HG03439 (cell line): ENCODE data around the gene ATP6V0C.
A peak's percentile ranks its signal among the peaks of the same experiment; 100 is the strongest.

Experiments used
- ATAC-seq: cut with Tn5 transposase; IDR thresholded peaks from one replicate; pipeline ENCODE4 v1.9.1; 2021; ENCODE audit warnings: mild to moderate bottlenecking, moderate library complexity; ENCODE audit not compliant: unreplicated experiment

Gene ATP6V0C

DNA sequence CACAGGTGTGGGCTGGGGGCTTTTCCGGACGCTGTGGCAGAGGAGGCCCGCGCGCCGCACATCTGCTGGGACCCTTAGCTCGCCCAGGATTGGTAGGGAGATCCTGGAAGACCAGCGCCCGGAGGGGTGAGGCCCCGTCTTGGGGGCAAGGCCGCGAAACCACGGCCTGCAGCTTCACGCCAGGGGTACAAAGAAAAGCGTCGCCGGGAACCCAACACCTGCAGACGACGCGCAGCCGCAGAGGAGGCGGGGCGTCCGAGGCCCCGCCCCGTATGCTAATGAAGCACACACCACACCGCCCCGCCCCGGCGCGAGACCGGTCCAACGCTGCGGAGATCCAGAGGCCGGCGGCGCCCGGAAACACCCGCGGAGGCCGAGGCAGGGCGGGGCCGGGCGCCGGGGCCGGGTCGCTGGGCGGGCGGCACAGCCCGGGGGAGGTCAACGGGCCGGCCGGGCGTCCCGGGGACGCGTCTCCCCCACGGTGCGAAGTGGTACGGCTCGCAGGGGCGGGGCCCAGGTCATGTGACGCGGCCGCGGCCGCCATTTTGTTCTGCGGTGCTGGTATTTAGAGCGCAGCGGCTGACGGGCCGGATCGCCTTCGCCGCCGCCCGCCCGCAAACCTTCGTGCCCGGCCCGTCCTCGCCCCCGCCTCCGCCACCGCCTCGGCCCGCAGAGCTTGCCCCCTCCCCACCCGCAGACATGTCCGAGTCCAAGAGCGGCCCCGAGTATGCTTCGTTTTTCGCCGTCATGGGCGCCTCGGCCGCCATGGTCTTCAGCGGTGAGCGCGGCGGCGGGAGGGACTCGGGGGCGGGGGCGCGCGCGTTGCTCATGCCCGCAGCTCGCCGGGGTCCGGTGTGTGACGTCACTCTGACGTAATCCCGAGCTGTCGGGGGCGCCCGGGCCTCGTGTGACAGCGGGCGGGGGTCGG is at the start of gene ATP6V0C:
ATP6V0C (plus strand) TSS at position 548 of the 928 bp plus-strand sequence; CDS start at position 700, 152 bp downstream.
- peak; percentile 66 for ATAC-seq

DNA sequence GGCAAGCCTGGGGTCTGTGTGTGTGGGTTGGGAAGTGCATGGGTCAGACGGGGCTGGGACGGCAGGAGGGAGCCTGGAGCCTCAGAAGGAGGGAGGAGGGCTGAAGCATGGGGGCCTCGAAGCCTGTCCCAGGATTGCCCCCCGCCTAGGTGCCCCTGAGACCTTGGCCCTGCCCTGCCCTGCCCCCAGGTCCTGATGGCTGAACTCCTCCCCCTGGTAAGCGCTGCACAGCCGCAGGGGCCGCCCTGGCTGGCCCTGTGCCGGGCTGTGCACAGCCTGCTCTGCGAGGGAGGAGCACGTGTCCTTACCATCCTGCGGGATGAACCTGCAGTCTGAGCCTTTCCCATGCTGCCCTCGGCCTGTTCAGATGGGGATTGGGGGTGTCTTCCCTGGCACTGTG is 49.4 kb upstream of the ATP6V0C start:
- no peak for ATAC-seq

DNA sequence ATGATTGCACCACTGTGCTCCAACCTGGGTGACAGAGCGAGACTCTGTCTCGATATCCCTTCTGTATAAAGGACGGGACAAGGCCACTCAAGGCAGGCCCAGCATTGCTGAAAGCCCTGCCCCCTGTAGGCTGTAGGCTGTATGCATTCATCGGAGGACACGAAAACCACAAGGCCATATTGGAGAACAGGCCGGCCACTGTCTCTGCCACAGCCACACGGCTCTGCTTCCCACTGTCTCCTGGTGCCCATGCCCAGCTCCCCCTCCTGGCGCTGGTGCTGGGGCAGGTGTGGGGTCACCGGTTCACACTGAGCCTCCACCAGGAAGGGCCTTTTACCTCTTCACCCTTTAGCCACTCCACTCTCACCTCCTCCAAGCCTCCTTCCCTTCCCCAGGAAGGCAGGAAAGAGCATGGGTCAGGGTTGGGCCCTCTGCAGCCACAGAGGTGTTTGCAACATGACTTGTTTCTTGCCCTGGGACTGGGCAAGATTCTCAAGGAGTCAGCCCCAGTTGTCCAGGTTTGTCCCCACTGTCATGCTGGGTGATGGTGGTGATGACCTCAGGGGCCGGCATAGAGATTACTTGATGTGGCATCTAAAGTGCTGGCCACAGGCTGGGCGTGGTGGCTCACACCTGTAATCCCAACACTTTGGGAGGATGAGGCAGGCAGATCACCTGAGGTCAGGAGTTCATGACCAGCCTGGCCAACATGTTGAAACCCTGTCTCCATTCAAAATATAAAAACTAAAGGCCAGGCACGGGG is 47.9 kb upstream of the ATP6V0C start:
- ATAC-seq, result no peak

DNA sequence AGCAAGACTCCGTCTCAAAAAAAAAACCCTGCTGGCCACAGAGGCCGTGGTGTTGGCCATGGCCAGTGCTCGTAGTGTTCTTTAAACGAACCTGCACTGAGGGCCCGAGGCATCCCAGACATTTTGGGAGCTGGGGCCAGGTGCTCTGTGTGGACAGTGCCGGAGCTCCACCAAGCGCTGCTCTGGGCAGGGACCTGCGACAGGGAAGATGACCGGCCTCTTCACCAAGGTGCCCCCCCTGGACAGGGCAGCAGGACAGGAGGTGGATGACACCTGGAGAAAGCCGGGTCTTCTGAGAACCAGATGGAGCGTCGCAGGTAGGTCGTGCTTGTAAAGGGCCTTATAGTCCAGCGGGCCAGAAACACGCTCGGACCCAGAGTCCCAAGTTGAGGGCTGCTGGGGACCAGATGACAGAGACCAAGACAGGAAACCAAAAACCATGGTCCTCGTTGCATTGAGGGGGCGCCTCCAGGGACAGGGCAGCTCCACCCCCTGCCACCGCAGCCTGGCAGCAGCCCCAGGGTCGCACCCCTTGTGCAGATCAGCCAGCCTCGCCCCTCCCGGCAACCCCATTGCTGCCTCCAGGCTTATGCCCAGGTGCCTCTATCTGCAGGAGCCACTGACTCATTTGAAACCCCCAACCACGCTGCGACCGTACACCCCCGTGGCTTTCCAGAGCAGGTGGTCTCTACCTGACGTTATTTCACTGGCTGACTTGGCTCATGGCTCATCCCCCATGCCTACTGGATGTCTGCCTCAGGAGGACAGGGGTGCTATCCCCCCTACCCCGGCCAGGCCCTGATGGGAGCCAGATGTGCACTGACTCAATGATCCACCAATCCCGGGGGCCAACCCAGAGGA is 46.9 kb upstream of the ATP6V0C start:
- no peak for ATAC-seq

DNA sequence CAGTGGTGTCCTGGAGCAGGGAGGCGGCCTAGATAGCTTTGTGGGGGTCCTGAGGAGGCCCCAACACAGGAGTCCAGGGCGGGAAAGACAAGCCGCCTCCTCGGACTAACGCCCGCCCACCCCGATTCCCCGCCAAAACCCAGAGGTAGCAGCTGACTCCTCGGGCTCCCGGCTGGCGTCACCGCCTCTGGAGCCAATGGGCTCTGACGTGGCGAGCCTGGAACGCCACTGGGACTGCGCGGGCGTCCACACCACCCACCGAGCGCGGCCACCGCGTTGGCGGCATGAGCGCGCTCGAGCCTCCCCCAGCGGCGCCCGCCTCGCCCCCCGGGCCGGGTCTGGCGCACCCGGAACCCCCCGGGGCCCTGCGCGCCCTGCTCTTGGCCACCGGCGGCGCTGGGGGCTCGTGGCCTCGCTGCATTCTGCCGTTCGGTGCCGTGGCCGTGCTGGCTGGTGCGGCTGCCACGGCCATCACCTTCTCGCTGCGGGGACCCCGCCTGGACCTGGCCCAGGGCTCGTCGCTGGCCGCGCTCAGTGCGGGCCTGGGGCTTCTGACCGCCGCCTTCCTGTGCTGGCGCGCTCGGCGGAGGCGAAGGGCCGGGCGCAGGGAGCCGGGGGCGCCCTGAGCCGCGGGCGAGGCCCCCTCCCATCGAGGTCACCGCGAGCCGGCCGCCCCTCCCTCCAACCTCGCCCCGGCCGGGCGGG is 46.1 kb upstream of the ATP6V0C start:
- no peak for ATAC-seq

DNA sequence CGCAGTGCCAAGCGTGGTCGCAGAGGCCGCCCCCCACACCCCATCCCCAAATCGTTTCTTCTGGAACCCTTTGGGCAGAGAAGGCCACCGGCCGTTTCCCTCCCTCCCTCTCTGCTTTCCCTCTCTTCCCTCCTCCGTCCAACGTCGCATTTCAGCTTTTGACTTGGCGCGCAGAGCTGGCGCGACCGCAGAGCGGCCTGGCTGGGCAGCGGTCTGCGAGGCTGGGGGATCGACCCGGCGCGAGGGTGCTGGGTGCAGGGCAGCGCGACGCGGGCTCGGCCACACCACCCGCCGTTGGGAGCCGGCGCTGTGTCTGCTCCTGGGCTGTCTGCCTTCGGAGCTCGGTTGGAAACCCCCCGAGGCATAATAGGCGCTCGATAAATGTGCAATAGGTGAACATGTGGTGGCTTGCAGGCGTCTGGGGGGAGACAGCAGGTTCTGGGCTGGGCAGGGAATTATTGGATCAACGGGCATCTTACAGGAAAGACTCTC is 45.5 kb upstream of the ATP6V0C start:
- no peak for ATAC-seq

DNA sequence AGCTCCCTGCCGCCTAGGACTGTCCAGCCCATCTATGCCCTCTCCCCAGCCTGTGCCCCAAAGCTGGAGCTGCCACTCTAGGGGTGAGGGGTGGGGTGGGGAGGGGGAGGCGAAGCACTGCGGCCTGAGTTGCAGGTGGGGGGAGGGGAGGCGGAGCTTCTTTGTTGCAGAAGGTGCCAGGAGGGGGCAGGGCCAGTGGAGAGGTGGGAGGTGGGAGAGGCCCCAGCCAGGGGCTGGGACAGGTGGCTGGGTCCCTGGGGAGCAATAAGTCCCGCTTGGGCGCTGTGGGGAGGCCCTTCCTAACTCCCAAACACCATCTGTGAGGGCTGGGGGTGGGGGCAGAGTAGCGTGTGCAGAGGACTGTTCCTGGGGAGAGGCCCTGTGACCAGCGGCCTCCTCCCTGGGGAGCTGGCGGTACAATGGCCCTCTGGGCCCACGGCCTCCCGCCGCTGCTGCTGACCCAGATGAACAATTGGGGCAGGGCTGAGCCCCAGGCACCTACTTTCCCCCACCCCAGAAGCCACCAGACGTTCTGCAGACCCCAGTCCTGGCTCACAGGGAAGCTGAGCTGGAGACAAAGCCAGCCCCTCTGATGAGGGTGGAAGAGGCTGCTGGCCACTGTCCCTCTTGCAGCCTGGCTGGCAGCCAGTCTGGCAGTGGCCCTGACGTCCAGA is 44.9 kb upstream of the ATP6V0C start:
- ATAC-seq, result no peak

DNA sequence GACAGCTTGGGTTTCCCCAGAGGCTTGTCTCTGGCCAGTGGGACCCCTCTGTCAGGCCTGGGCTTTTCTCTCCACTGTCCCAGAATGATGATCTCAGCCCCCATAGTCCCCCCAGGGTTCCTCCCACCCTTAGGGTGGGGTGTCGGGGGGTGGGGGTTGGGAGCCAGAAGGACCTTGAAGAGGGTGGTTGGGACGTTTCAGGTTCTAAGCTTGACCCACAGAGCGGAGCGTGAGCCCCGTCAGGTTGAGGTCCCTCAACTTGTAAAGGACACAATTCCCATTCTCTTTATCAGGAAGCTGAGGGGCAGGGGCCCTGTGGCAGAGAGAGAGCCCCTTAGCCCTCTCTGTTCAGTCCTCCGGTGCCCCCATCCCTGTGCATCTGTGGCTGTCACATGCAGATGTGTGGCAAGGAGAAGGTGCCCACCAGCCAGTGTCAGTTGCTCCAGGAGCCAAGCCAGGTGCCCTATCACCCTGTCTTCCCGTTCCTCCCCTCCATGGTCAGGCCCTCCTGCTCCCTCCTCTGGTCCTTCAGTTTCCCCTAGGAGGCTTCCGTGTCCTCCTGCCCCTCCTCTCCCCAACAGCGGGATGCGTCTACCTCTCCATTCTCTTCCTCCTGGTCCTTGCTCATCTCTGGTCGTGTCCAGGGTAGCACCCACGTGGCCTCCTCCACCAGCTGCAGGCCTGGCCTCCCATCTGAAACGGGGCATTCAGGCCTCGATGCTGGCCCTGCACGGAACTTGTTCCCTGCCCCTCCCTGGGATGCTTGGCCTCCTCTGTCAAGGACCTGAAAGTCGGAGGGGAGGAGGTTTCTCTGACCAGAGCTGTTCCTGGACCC is 44.1 kb upstream of the ATP6V0C start:
- ATAC-seq, result no peak

DNA sequence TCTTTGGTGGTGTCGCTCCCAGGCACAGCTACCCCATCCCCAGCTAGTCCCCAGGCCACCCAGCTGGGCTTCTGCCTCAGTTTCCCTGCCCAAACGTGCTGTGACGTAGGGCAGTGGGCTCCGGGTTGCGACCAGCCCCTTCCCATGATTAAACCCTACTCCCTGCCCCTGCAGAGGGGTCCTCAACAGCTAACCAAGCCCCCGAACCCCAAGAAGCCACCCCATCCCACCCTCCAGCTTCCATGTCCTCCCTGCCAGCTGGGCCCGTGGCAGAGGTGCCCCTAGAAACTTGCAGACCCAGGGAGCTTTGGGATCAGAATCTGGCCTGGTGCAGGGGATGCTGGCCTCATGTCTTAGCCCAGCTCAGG is 43.5 kb upstream of the ATP6V0C start:
- no peak for ATAC-seq

DNA sequence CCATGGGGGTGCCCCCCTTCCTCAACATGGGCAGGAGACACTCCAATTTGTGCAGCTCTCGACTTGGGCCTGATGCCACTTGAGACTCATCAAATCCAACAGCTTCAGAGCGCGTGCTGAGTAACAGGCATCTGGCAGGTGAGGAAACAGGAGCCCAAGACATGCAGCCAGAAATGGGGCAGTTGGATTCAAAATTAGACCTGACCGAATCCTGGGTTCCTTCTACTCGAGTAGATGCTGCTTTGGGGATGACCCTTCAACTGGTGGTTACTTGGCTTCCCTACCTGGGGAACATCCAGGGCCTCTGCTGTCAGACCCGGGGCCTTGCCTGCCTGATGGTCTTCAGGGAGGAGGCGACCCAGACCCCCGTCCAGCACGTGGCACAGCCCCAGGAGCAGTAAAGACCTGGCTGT is 43.1 kb upstream of the ATP6V0C start:
- ATAC-seq, result no peak

DNA sequence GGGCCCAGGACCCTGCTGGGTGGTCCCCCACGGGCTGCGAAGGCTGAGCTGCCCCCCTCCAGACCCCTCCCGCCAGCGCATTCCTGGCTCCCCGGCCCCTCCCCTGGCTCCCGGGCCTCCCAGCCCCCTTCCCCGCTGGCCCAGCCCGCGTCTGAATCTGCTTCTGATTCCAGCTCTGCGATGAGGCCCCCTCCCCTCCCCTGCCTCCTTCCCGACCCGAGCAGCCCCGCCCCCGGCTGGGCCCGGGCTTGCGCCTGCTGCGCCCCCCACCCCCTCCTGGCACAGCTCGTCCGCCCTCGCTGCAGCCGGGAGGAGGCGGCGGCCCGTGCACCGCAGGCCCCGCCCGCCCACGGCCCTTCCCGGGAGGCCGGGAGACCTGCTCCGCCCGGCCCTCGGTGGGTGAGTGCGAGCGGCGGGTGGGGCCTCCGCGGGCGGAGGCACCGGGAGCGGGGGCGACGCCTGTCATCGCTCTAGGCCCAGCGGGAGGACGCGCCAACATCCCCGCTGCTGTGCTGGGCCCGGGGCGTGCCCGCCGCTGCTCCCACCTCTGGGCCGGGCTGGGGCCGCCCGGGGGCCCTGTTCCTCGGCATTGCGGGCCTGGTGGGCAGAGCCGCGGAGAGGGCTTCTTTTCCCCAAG is 42.6 kb upstream of the ATP6V0C start, which contains the start of gene NTN3:
NTN3 (plus strand) TSS at position 282 of the 637 bp plus-strand sequence. CDS start 405 bp downstream, outside the sequence.
- no peak for ATAC-seq

DNA sequence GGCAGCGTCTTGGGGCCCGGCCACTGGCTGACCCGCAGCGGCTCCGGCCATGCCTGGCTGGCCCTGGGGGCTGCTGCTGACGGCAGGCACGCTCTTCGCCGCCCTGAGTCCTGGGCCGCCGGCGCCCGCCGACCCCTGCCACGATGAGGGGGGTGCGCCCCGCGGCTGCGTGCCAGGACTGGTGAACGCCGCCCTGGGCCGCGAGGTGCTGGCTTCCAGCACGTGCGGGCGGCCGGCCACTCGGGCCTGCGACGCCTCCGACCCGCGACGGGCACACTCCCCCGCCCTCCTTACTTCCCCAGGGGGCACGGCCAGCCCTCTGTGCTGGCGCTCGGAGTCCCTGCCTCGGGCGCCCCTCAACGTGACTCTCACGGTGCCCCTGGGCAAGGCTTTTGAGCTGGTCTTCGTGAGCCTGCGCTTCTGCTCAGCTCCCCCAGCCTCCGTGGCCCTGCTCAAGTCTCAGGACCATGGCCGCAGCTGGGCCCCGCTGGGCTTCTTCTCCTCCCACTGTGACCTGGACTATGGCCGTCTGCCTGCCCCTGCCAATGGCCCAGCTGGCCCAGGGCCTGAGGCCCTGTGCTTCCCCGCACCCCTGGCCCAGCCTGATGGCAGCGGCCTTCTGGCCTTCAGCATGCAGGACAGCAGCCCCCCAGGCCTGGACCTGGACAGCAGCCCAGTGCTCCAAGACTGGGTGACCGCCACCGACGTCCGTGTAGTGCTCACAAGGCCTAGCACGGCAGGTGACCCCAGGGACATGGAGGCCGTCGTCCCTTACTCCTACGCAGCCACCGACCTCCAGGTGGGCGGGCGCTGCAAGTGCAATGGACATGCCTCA is 41.9 kb upstream of the ATP6V0C start:
- no peak for ATAC-seq

DNA sequence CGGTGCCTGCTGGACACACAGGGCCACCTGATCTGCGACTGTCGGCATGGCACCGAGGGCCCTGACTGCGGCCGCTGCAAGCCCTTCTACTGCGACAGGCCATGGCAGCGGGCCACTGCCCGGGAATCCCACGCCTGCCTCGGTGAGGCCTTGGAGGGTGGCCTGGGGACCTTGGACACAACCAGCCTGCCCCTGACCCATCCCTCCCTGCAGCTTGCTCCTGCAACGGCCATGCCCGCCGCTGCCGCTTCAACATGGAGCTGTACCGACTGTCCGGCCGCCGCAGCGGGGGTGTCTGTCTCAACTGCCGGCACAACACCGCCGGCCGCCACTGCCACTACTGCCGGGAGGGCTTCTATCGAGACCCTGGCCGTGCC is 41.3 kb upstream of the ATP6V0C start:
- ATAC-seq, result no peak

DNA sequence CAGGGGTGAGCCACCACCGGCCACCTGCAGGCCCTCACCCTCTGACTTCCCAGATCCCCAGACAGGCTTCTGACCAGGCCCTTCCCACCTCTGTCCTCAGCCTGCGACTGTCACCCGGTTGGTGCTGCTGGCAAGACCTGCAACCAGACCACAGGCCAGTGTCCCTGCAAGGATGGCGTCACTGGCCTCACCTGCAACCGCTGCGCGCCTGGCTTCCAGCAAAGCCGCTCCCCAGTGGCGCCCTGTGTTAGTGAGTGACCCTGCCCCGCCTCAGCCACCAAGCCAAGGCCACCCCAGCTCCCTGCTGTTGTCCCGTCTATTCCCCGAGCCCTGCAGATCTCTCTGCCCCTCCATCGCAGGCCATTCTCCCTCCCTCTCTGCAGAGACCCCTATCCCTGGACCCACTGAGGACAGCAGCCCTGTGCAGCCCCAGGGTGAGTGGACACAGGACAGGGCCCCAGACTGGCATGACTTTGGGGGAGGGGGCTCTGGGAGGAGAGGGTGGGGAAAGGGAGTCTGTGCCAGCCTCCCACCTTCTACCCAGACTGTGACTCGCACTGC is 40.8 kb upstream of the ATP6V0C start:
- no peak for ATAC-seq

DNA sequence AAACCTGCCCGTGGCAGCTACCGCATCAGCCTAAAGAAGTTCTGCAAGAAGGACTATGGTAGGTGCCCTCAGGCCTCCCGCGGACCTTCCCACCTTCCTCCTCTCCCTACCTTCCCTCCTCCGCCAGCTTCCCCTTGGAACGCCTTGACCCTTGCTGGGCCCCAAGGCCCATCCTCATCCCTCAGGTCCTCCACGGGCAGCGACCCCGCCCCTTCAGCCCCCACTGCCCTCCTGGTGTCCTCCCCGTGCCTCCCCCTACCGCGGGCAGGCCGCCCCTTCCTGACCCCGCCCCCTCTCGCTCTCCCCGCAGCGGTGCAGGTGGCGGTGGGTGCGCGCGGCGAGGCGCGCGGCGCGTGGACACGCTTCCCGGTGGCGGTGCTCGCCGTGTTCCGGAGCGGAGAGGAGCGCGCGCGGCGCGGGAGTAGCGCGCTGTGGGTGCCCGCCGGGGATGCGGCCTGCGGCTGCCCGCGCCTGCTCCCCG is 40.3 kb upstream of the ATP6V0C start:
- ATAC-seq, result no peak

DNA sequence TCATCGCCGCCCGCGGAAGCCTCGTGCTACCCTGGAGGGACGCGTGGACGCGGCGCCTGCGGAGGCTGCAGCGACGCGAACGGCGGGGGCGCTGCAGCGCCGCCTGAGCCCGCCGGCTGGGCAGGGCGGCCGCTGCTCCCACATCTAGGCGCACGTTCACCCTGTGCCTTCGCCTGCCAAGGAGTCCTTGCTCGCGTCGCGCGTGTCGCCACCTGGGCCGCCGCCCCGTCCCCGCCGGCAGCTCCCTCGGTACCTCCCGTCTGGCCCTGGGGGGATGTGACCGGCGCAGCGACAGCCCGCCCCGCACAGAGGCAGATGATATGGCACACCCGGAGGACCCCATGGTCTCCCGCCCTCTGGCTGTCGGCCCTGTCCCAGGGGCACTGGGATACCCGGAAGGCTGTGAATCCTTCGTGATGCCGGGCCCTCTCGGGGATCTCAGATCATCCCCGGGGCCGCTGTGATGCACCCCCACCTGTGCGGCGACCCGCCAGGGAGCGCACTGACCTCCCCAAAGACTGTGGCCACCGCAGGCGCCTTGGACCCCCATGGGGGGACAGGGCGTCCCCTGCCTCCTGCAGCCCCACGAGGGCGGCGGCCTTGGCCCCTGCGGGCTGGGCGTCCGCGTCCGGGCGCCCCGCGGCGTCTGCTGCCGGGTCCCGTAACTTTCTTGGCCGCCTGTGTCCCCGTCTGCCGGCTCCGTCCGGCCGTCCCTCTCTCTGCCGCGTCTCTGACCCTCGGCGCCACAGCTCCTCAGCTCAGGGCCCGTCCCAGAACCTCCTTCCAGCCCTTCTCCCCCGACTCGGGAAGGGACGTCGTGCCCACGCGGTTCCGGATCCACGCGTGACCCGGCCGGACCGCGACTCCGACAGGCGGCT is 39.5 kb upstream of the ATP6V0C start:
- ATAC-seq, result no peak
